CD4-positive, alpha-beta T cell treated with Interleukin-2 at 100 ng/mL for 4 hours (primary cell): ENCODE measurements around the gene ARL8A.
"Not testable (repeated sequence)": the region's sequence is repeated elsewhere in the genome, so short reads cannot be mapped to it uniquely, and the experiment has no call there.

ENCODE experiments used
- DNase-seq: peaks from one replicate; pipeline ENCODE4 v3.0.0-alpha.2; 2020; ENCODE audit warnings: low spot score

ARL8A gene

DNA sequence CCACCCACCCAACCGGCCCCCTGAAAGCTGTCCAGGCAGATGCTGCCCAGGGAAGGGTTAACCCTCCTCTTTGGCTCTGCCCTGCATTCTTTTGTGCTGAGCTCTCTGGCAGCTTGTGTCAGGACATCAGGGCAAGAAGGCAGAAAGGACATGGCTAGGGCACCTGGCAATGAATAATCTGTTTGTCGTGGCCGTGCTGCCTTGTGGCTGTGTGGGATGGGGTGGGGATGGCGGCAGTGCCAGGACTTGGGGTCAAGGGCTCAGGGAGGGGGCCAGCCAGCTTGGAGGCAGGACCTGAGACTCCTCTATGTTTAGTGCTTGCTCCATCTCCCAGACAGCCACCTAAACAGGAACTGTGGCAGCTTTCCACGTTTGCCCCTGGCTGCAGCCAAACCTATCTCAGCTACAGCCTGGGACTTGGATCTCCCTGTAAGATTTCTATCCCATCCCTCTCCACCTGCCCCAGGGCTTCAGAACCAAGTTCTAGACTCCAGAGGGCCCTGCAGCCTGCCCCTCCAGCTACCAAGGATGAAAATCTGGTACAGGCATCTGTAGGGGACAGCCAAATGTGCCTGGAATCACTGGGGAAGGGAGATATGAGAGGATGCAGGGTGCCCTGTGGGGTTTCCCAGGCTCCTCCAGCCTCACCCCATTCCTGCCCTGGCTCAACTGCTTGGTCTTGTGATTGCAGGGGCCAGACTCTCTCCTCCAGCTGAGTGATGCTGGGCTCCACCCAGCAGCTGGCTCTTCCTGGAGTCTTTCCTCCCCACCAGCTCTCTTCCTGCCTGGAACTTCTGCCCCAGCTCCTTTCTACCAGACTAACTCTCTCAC is 31.5 kb downstream of the ARL8A start:
- DNase-seq = no peak

GRCh38 chr1:202111589-202111988 is 32.9 kb downstream of the ARL8A start:
- not testable (repeated sequence) for DNase-seq

DNA sequence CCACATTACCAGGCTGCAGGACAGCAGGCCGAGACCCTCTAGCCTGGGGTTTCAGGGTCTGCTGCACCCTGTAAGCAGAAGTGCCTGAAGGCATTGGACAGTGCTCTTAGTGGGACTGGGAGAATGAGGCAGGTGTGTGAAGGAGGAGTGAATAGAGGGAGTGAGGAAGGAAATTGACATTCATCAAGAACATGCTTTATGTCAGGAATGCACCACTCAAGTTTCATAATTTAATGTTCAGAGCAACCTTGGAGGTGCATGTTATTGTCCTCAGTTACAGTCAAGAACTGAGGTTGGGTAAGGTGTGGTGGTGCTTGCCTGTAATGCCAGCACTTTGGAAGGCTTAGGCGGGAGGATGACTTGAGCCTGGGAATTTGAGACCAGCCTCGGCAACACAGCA is 33.6 kb downstream of the ARL8A start:
- DNase-seq = no peak

DNA sequence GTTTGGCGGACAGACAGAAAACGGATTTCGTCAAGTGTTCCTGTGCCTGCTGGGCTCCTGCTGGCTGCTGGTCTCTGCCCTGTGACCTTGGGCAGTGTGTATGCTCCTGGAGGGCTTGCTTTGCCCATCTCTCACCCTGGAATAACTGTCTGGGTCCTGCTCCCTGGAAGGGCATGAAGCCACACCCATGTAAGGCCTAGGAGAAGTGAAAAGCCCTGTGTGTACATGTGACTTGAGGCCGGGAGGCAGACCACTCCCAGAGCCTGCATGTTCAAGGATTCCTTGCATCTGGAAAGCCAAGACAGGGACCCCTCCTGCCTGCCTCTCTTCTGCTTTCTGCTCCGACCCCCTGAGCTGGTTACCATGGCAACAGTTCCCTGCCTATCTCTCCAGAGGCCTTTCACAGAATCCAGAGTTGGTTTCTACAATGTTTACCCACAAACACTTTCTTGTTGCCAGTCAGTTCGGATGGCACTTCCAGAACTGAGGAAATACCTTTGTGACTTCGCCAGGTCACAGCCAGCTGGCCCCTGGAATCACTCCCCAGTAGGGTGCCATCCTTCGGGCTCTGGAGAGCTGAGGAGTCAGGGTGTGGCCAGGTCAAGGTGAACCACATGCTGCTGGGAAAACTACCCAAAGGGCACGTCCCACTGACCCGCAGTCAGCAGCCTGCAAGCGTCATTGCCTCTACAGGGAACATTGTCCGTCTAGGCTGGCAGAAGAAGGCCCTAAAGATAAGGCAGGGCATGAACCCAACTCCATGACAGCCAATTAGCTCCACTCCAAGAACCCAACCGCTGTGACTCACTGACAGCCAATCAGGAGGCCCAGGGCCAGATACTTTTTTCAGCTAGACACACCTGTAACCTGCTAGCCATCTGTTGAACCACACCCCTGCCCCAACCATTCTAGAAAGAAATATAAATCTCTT is 36.5 kb downstream of the ARL8A start:
- no peak for DNase-seq

GRCh38 chr1:202107321-202107761 is 37.2 kb downstream of the ARL8A start:
- DNase-seq = no peak

- DNase-seq = no peak
Measured at GRCh38 chr1:202106340-202107254, 37.9 kb downstream of the ARL8A start.

- DNase-seq = no peak
Measured at GRCh38 chr1:202105571-202106339, 38.8 kb downstream of the ARL8A start.

GRCh38 chr1:202104073-202104472 is 40.5 kb downstream of the ARL8A start:
- no peak for DNase-seq

DNA sequence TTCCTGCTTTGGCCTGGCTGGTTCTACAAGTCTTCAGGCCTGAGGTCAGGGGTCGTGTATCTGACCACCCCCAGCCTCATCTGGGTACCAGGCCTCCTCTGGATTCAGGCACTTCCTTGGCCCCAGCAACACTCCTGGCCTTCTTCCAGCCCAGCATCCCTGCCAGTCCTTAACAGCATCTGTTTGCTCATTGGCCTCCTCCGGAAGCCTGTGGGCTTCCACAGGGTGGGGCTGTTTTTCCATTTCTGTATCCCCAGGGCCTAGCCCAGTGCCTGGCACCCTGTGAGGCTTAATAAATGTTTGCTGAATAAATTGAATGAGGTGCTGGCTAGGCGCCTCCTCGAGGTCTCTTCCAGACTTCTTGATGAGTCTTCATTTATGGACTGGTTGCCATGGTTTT is 43.4 kb downstream of the ARL8A start:
- no peak for DNase-seq

GRCh38 chr1:202093858-202094257 is 50.7 kb downstream of the ARL8A start:
- no peak for DNase-seq

GRCh38 chr1:202090994-202091393 is 53.5 kb downstream of the ARL8A start:
- no peak for DNase-seq

- no peak for DNase-seq
Measured at GRCh38 chr1:202088206-202088605, 56.3 kb downstream of the ARL8A start.

DNA sequence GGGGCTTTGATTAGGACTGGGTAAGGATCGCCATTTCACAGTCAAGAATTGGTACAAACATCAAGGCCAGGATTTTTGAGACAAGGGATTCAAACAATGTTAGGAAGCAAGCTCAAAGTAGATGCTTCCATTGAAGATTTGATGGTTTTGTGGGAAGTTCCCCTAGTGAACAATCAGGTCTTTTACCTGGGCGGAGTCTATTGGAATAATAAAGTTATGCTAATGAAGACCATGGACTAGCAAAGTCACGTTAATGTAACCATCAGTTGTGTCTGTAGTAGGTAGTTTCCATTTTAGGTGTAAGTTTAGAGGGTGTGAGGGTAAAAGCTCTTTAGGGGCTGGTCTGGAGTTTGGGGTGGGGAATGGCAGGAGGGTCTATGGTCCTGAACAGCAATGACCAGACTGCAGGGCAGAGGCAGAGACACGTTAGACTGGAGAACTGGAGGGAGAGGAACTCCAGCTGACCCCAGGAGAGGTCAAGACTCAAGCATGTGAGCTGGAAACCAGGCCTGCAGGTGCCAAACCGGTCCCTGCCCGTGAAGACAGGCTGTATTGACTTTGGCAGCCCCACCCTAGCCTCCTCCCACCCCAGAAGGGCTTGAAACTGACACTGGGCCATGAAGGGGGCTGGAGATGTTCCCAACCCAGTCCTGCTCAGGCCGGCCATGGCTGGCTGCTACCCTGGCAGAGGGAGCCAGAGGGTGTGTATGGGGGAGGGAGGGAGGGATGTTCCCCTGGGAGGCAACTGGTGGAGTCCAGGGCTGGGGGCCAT is 57.8 kb downstream of the ARL8A start:
- no peak for DNase-seq

GRCh38 chr1:202085682-202086373 is 58.7 kb downstream of the ARL8A start:
- no peak for DNase-seq

DNA sequence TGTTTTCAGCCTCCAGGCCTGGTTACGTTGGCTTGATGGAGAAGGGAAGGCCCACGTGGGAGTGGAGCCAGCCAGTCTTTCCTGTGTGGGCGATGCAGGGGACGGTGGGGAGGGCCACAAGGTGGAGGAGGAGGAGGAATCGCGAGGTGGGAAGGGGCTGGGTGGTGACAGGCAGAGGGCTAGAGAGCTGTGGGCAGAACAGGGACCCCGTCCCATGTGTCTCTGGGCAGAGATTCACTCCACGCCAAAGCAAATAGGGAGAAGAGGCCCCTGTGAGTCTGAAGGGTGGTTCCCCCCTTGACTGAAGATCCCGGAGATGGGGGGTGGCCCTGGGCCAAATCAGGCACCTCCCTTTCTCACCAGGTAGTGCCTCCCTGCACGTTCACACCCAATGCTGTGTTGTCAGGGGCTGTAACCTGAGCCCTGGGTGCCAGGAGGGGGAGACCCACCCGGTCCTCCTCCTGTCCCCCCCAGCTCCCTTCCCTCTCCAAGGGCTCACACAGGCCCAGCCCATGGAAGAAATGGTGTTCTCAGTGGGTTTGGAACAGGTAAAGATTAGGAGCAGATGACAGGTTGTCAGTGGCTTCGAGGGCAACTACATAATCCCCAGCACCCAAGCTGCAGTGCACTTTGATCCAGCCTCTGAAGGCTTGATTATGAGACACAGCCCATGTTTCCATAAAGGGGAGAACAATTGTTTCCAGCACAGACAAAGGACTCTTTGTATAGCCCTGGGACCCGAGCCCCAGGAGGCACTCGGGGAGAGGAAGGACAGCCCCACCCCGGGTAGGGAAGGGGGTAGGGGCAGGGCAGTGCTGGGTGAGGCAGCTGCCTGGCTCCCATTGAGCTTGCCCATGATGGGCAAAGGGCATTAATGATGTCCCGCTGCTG is 59.5 kb downstream of the ARL8A start:
- DNase-seq = no peak
